Prostate gland (tissue), 2 donors: ENCODE measurements around the gene IGSF6.

Experiments used
- CTCF ChIP-seq, 4 experiments: fragments of 200-600 bp in 2 of 4; fragments of 450-650 bp in 2 of 4; sonication (generic) in 2 of 4; IDR thresholded peaks; 1 replicate in 3 of 4; 2 replicates in 1 of 4; pipeline ENCODE4 v1.5.1; 2016 to 2019; ENCODE audit warnings: antibody characterized with exemption in 4 of 4, mild to moderate bottlenecking in 2 of 4, moderate library complexity in 2 of 4
- POLR2AphosphoS5 ChIP-seq: sonication (generic); formaldehyde crosslinking; IDR thresholded peaks from one replicate; pipeline ENCODE4 v1.6.1; 2017; ENCODE audit warnings: antibody characterized with exemption

GRCh38 chr16:21683184-21683583, 30.8 kb upstream of the IGSF6 start:
- TF ChIP-seq POLR2AphosphoS5, result no peak
- TF ChIP-seq CTCF (IDR thresholded peaks at IDR 0.05), result no peak
